Measurements from ENCODE around the gene ZNF629.

Gene ZNF629

GRCh38 chr16:30745082-30745481 lies 41.9 kb downstream of the ZNF629 start:
- no peak for DNase-seq (ENCODE audit: low read depth)
- no peak overlapping the region for H3K4me3 ChIP-seq (ENCODE audit: low read length)
- no peak for TF ChIP-seq CTCF (conservative IDR thresholded peaks at IDR 0.05; ENCODE audit: low read depth, low read length)

DNA sequence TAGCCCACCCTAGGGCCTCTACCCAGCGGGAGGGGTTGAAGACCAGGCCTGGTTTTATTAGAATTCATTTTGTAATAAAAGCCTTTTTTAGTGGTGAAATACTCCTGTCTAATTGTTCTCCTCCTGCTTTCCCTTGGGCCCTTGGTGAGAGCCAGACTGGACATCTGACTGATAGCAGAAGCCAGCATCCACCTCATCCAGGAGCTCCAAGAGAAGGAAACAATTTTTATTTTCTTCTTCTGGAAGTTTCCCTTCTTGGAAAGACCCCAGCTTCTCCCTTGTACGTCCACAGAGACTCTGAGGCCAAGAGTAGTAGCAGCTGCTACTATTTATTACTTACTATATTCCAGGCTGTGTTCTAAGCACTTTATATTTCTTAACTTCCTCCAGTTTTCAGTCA lies 42.8 kb downstream of the ZNF629 start:
- DNase-seq (ENCODE audit: low read depth): no peak
- TF ChIP-seq CTCF (conservative IDR thresholded peaks at IDR 0.05; ENCODE audit: low read depth, low read length): no peak
- H3K4me3 ChIP-seq (ENCODE audit: low read length): no peak overlapping the region

DNA sequence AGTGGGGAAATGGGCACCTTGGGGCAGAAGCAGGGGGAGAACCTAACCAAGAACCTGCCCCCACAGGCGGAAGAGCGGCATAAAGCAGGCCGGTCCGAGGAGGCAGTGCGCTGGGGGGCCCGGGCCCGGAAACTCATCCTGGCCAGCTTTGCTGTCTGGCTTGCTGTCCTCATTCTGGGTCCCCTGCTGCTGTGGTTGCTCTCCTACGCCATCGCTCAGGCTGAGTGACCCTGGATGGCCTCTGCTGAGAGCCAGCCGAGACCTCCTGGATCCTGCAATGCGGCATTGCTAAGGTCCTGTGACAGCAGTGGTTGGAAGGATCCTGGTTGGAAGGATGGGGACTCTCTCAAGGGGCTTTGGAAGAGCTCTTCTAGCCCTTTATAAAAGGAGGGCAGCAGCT lies 43.3 kb downstream of the ZNF629 start:
- TF ChIP-seq CTCF (conservative IDR thresholded peaks at IDR 0.05; ENCODE audit: low read depth, low read length): no peak
- no peak for DNase-seq (ENCODE audit: low read depth)
- H3K4me3 ChIP-seq (ENCODE audit: low read length): no peak overlapping the region

DNA sequence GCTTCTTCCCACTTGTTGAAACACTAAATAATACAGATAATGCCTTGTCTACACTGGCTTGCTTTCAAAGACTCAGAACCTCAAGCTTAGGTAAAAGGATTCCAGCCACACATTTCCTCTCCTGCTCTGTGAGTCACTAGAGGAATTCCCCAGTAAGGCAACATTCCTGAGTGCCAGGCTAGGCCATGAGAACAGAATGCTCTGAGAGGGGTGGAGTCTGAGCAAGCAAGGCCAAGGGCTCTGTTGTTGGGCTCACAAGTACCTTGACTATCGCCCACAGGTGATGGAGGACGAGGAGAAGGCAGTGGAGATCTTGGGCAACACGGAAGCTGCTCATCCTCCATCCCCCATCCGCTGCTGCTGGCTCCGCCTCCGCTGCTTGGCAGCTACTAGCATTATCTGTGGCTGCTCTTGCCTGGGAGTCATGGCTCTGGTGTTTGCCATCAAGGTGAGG lies 45.5 kb downstream of the ZNF629 start:
- H3K4me3 ChIP-seq (ENCODE audit: low read length): no peak overlapping the region
- no peak for TF ChIP-seq CTCF (conservative IDR thresholded peaks at IDR 0.05; ENCODE audit: low read depth, low read length)
- peak; percentile 83 for DNase-seq (ENCODE audit: low read depth)

GRCh38 chr16:30740364-30741251 lies 46.4 kb downstream of the ZNF629 start:
- DNase-seq (ENCODE audit: low read depth): peak; percentile 34
- TF ChIP-seq CTCF (conservative IDR thresholded peaks at IDR 0.05; ENCODE audit: low read depth, low read length): no peak
- H3K4me3 ChIP-seq (ENCODE audit: low read length): no peak overlapping the region

GRCh38 chr16:30738984-30739951 lies 47.7 kb downstream of the ZNF629 start:
- no peak overlapping the region for H3K4me3 ChIP-seq (ENCODE audit: low read length)
- DNase-seq (ENCODE audit: low read depth): no peak
- TF ChIP-seq CTCF (conservative IDR thresholded peaks at IDR 0.05; ENCODE audit: low read depth, low read length): no peak
